ENCODE data around the gene KRTAP10-3.

KRTAP10-3 gene

GRCh38 chr21:44599264-44600029 lies 40.9 kb upstream of the KRTAP10-3 start:
- POLR2A ChIA-PET: no interaction called here
- CTCF ChIA-PET: no interaction called here
- no peak for TF ChIP-seq CTCF (IDR thresholded peaks at IDR 0.05; ENCODE audit: control extremely low read depth, extremely low read depth, low read depth, missing control alignments)
- DNase-seq (ENCODE audit: extremely low spot score): no peak

GRCh38 chr21:44598061-44598460 lies 39.5 kb upstream of the KRTAP10-3 start:
- CTCF ChIA-PET: no interaction called here
- DNase-seq (ENCODE audit: extremely low spot score): no peak
- POLR2A ChIA-PET: no interaction called here
- TF ChIP-seq CTCF (IDR thresholded peaks at IDR 0.05; ENCODE audit: control extremely low read depth, extremely low read depth, low read depth, missing control alignments): no peak

DNA sequence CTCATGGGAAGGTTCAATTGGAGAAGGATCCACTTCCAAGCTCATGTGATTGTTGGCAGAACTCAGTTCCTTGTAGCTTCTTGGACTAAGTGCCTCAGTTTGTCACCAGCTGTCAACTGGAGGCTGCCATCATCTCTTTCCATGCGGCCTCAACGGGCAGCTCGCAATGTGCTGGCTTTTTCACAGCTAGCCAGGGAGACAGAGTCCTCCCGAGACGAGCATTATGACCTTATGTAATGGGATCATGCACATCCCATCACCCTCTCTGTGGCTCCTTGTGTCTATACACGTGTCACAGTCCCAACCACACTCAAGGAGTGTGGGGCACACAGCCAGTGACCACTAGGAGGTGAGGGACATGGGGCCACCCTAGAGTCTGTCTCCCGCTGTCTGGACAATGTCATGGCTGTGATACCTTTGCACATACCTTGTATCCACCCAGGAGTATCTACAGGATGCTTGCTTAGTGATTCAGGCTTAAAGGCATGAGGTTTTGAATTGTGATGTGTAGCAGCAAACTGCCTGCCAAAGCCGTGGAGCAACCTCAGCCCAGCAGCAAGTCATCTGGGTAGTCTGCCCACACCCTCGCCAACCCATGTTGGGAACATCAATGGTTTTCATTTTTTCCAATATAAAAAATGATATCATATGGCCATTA lies 37.6 kb upstream of the KRTAP10-3 start:
- TF ChIP-seq CTCF (IDR thresholded peaks at IDR 0.05; ENCODE audit: control extremely low read depth, extremely low read depth, low read depth, missing control alignments): no peak
- POLR2A ChIA-PET: no interaction called here
- CTCF ChIA-PET: interaction anchor here (0.7 kb wide), 1 partner anchor 12 kb away, joined by 3 read pairs; no protein-coding TSS in a partner anchor

DNA sequence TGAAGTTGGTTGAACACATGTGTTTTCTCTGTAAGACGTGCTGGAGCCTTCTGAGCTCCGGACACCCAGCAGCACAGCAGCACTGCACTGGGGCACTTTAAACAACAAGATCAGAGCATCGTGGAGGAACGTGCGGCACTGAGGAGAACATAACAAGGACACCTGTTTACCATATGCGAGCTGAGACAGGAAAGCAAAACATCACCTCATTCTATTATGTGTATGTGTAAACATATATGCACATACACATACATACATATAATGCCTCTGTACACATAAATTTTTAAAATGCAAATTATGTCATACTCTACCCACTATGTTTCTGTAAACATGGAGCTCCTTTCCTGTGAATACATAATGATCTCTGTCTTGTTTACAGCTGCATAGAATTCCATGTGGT lies 36.9 kb upstream of the KRTAP10-3 start:
- CTCF ChIA-PET: interaction anchor here (0.7 kb wide), 1 partner anchor 12 kb away, joined by 3 read pairs; no protein-coding TSS in a partner anchor
- POLR2A ChIA-PET: no interaction called here
- no peak for TF ChIP-seq CTCF (IDR thresholded peaks at IDR 0.05; ENCODE audit: control extremely low read depth, extremely low read depth, low read depth, missing control alignments)
- no peak for DNase-seq (ENCODE audit: extremely low spot score)

More for the DNA sequence above, 37.6 kb upstream of the KRTAP10-3 start:
- DNase-seq (ENCODE audit: extremely low spot score): no peak

DNA sequence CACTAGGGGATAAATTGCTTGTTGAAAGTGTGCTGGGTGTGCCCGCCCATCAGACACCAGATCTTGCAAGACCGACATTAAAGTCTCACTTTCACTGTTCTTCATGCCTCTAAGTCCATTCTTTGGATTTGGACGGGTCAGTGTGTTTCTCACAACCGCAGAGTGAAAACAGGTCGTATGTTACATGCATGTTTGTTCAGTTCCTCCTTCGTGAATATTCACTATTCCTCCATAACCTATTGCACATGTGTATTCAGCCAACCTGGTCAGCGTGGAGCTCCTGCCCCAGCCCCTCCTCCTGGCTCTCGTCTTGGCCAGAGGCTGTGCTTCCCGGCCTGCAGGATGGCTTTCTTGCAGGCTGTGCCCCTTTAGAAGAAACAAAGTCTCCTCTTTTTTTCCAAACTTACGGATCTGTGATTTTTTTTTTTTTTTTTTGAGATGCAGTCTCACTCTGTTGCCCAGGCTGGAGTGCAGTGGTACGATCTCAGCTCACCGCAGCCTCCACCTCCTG lies 35.9 kb upstream of the KRTAP10-3 start:
- CTCF ChIA-PET: no interaction called here

More for the DNA sequence above, 35.9 kb upstream of the KRTAP10-3 start:
- POLR2A ChIA-PET: no interaction called here
- TF ChIP-seq CTCF (IDR thresholded peaks at IDR 0.05; ENCODE audit: control extremely low read depth, extremely low read depth, low read depth, missing control alignments): no peak
- no peak for DNase-seq (ENCODE audit: extremely low spot score)

Data from GM10248 (cell line).